DOHH2 (cell line): Measurements from ENCODE around the gene EDAR.

Experiments
- H3F3A ChIP-seq: fragments of 200-600 bp; sonication (generic), shearing (Covaris generic); 2 replicates; pipeline ENCODE4 v1.6.0; 2016; ENCODE audit warnings: antibody characterized with exemption, mild to moderate bottlenecking; ENCODE audit not compliant: control insufficient read depth, insufficient read depth
- H3K27ac ChIP-seq: fragments of 200-600 bp; sonication (generic); 2 replicates; pipeline ENCODE4 v1.5.1; 2014; ENCODE audit warnings: low read depth, mild to moderate bottlenecking, low read length, moderate library complexity
- H3K27me3 ChIP-seq: fragments of 200-600 bp; sonication (generic); 2 replicates; pipeline ENCODE4 v1.6.1; 2014; ENCODE audit warnings: mild to moderate bottlenecking, low read length, mixed read lengths; ENCODE audit not compliant: control insufficient read depth
- H3K36me3 ChIP-seq: fragments of 200-600 bp; sonication (generic); 2 replicates; pipeline ENCODE4 v1.6.1; 2014; ENCODE audit warnings: mild to moderate bottlenecking, low read length, moderate library complexity, mixed read lengths; ENCODE audit not compliant: control insufficient read depth
- H3K4me1 ChIP-seq: fragments of 200-600 bp; sonication (generic); 2 replicates; pipeline ENCODE4 v1.6.1; 2014; ENCODE audit warnings: mild to moderate bottlenecking, low read length, mixed read lengths; ENCODE audit not compliant: control insufficient read depth
- H3K4me2 ChIP-seq: fragments of 200-600 bp; sonication (generic); 2 replicates; pipeline ENCODE4 v1.6.0; 2014; ENCODE audit warnings: mild to moderate bottlenecking, low read length, moderate library complexity
- H3K4me3 ChIP-seq: fragments of 200-600 bp; sonication (generic); 2 replicates; pipeline ENCODE4 v1.5.1; 2014; ENCODE audit warnings: mild to moderate bottlenecking, low read length, mixed read lengths
- H3K79me2 ChIP-seq: fragments of 200-600 bp; sonication (generic); 2 replicates; pipeline ENCODE4 v1.6.1; 2014; ENCODE audit warnings: mild to moderate bottlenecking, low read length, mixed read lengths; ENCODE audit not compliant: control insufficient read depth
- H3K9me2 ChIP-seq: fragments of 200-600 bp; sonication (generic); replicated peaks from 2 replicates; pipeline ENCODE4 v1.6.1; 2014; ENCODE audit warnings: mild to moderate bottlenecking, low read length, mixed read lengths; ENCODE audit not compliant: control insufficient read depth
- H3K9me3 ChIP-seq: fragments of 200-600 bp; sonication (generic); 2 replicates; pipeline ENCODE4 v1.6.1; 2014; ENCODE audit warnings: antibody characterized with exemption, low read length, mixed read lengths; ENCODE audit not compliant: control insufficient read depth, insufficient read depth
- H4K20me1 ChIP-seq: fragments of 200-600 bp; sonication (generic); 2 replicates; pipeline ENCODE4 v1.6.0; 2014; ENCODE audit warnings: low read depth, mild to moderate bottlenecking, antibody characterized with exemption, low read length, moderate library complexity; ENCODE audit not compliant: control insufficient read depth, insufficient read depth
- CTCF ChIP-seq: fragments of 200-600 bp; sonication (generic); IDR thresholded peaks from one replicate; pipeline ENCODE4 v1.5.1; 2014; ENCODE audit warnings: antibody characterized with exemption, mild to moderate bottlenecking, low read depth, low read length; ENCODE audit not compliant: poor library complexity, severe bottlenecking
- EZH2phosphoT487 ChIP-seq: fragments of 200-600 bp; sonication (generic); IDR thresholded peaks from 2 replicates; pipeline ENCODE4 v1.6.1; 2017; ENCODE audit warnings: borderline replicate concordance, mild to moderate bottlenecking, antibody characterized with exemption, low read length, moderate library complexity, mixed read lengths

The EDAR gene

DNA sequence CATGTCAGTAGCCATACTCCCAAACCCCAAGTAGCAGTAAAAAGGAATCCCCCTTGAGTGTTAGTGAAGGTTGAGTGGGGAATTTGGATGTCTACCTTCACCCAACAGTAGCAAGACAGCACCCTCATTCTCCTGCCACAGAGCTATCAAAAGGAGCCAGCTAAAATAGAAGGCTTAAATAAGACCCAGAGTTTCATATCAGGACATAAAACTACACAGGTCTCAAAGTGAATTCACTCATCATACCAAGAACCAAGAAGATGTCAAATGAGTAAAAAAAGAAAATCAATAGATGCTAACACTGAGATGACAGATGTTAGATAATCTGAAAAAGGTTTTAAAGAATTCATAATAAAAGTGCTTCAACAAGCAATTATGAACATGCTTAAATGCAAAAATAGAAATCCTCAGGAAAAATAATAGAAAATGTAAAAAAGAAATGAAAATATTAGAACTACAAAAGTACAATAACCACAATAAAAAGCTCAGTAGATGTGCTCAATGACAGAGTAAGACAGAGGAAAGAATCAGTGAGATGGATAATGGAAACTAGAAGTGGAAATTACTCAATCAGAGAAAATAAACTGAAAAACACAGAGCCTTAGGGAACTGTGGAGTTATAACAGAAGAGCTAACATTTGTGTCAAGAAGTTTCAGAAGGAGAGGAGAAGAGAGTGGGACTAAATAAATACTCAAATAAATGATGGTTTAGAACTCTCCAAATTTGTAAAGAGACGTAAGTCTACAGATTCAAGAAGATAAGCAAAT is 90.5 kb downstream of the EDAR start:
- H3K4me1 ChIP-seq: no peaks in the 10 kb centered on the region
- no peaks in the 10 kb centered on the region for H3K9me3 ChIP-seq
- no peaks in the 10 kb centered on the region for H3K9me2 ChIP-seq

GRCh38 chr2:108896741-108897140 is 92.3 kb downstream of the EDAR start:
- no peaks in the 10 kb centered on the region for H3K79me2 ChIP-seq
- TF ChIP-seq CTCF (no peak), EZH2phosphoT487 (no peak)

More for the DNA sequence above, 90.5 kb downstream of the EDAR start:
- Histone ChIP-seq H3K27ac (no peak overlapping the region), H4K20me1 (no peaks in the 10 kb centered on the region), H3K79me2 (no peaks in the 10 kb centered on the region), H3K4me2 (no peak overlapping the region), H3K27me3 (0 out of 2 replicates have a peak, but pooled peaks cover 2% of the 10 kb centered on the region), H3F3A (no peaks in the 10 kb centered on the region), H3K4me3 (no peak overlapping the region), H3K36me3 (no peaks in the 10 kb centered on the region)
- TF ChIP-seq CTCF: no peak
- TF ChIP-seq EZH2phosphoT487: no peak

DNA sequence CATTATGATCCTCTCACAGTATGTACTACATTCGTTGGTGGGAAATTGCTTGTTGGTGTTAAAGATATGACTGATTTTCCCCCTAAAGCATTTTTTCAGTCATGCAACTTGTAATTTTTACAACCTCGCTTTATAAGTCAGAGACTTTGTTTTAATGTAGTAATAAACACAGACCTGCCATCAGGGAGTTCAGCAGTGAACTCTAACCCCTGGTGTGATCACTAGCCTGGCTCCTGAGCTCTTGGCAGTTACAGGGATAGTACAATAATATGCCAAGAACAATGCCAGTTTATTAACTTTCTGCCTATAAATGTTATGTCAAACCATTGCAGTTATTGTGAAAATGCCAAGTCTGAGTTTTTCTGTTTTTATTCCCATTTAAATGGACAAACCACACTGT is 93.8 kb downstream of the EDAR start:
- TF ChIP-seq CTCF (no peak), EZH2phosphoT487 (no peak)
- H3K9me2 ChIP-seq: no peaks in the 10 kb centered on the region
- no peak overlapping the region for H3K4me3 ChIP-seq
- H3K4me2 ChIP-seq: no peak overlapping the region
- no peaks in the 10 kb centered on the region for H3K4me1 ChIP-seq
- no peaks in the 10 kb centered on the region for H4K20me1 ChIP-seq
- H3K27ac ChIP-seq: no peak overlapping the region
- H3K27me3 ChIP-seq: no peaks in the 10 kb centered on the region
- peaks cover 3% of the 10 kb centered on the region; the same call in 1 of the 2 replicates for H3K36me3 ChIP-seq
- no peaks in the 10 kb centered on the region for H3F3A ChIP-seq
- H3K9me3 ChIP-seq: peaks cover 2% of the 10 kb centered on the region; the same call in 1 of the 2 replicates
- H3K79me2 ChIP-seq: no peaks in the 10 kb centered on the region

More at GRCh38 chr2:108896741-108897140, 92.3 kb downstream of the EDAR start:
- Histone ChIP-seq H3K36me3 (no peaks in the 10 kb centered on the region), H3K4me3 (no peak overlapping the region), H3K4me1 (no peaks in the 10 kb centered on the region), H3K27ac (no peak overlapping the region), H3K9me2 (no peaks in the 10 kb centered on the region), H3K9me3 (no peaks in the 10 kb centered on the region), H4K20me1 (no peaks in the 10 kb centered on the region), H3K27me3 (0 out of 2 replicates have a peak, but pooled peaks cover 2% of the 10 kb centered on the region), H3K4me2 (no peak overlapping the region), H3F3A (no peaks in the 10 kb centered on the region)
